A172 (cell line): ENCODE data around the gene CRMP1. TPM values are rescaled to one million over a fixed set of nuclear protein-coding genes. Genes with fewer than 3 reads are reported as not detected.

Experiments used
- DNase-seq: peaks from one replicate; pipeline ENCODE4 v3.0.0-alpha.2; 2015; ENCODE audit warnings: low spot score
- total RNA-seq: library from RNA; depleted of rRNA; stranded (reverse); fragments of >200 nt; shearing (Covaris generic); gene quantifications from 2 replicates; pipeline ENCODE4 v1.2.3, GENCODE V29; 2014; rRNA removed

The CRMP1 gene
- total RNA-seq = 51.5 and 55.6 TPM in 2 replicates

DNA sequence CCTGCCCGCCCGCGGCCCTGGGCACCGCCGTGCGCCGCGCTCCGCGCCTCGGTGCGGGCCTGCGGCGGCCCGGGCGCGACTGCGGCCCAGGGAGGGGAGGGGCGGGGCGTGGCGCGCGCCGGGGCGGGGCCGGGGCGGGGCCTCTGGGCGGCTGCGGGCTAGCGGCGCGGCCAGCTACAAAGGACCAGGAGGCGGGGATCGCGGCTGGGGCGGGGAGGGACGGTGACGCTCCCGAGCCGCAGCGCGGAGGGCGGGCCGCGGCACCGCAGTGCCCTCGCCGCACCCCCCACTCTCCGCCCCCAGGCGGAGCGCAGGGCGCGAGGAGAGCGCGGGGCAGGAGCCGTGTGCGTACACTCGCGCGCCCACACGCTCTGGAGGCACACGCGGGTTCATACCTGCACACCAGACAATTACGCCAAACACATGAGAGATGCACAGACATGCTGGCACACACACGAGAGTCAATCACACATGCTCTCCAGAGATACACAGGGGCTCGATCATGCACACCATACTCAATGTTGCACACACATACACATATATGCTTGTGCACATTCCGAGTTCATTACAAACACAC is at the start of gene CRMP1:
TSS of gene CRMP1 (minus strand) at position 83 of the 577 bp plus-strand sequence. CDS start 117 bp downstream, outside the sequence.
- no peak for DNase-seq

DNA sequence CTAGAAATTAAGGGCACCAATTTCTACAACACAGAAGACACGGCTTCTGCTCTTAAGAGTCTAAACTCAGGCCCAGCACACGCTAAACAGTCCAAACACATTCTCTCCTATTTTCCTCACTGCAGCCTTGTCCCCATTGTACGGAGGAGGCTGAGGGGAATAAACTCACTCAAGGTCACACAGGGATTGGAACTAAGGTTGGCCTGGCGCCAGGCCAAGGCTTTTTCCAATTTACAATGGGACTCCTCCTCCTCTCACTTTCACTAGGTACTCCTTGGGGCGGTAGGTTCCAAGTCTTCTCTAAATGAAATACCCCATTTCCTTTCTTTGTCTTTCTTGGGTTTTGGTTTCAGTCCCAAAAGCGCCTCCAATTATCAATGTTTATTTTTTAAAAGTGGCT is 48.7 kb upstream of the CRMP1 start:
- no peak for DNase-seq

DNA sequence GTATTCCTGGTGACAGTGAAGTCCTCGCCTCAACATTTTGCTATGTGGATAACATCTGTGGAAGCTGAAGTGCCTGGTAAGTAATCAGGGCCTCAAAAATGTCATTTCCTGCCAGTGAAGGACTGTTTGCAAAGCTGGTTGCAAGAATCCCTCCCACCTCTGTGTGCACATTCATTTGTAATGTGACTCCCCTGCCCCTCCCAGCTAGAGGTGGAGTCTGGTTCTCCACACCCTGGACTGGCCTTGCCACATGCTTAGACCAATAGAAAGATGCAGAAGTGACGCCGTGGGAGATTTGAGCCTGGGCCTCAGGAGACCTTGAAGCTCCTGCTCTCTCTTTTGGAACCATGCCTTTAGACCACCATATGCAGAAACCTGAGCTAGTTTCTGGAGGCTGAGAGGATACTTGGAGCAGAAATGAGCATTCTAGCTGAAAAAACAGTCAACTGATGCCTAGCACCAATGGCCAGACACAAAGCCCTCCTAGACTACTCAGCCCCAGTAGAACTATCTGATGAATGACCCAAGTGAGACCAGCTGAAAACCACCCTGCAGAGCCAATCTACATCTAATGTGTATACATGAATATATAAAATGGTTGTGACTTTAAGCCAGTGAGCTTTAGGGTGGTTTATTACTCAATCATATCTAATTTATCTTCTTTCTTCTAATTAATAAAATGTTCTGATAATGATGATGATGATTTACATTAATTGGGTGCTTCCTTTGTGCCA is 47.8 kb upstream of the CRMP1 start:
- DNase-seq = peak; percentile 89

DNA sequence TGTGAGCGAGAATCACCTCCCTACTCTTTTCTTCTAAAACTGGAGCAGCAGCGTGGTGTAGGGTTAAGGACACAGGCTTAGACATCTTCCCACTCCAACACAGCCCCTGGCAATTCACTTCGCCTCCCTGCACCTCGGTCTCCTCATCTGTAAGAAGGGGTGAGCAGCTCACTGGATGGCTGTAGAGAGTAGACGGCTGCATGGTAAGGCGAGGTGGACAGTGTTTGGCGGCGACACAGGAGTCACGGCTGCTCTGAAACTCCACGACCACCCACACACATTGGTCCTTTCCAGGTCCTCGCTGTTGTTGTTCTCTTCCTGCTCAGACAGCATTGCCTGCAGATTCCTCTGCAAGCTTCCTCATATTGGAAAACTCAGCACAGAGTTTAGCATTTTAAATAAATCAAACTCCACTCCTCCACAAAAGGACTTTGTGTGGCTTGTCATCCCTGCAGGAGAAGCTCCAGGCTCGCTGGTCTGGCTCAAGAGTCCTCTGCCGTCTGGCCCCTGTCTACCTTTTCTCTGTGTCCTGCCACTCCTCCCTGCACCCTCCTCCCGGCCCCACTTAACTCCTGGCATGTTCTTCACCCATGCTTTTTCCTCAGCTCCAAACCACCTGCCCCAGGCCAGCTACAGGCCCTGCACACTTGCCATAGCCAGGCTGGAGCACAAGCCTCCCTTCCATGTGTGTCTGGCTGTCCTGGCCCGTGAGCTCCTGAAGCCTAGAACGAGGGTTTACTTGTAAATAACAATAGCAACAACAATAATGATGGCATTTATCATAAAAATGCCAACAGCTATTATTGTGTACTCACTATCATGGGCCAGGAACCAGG is 41.3 kb upstream of the CRMP1 start:
- DNase-seq = no peak

DNA sequence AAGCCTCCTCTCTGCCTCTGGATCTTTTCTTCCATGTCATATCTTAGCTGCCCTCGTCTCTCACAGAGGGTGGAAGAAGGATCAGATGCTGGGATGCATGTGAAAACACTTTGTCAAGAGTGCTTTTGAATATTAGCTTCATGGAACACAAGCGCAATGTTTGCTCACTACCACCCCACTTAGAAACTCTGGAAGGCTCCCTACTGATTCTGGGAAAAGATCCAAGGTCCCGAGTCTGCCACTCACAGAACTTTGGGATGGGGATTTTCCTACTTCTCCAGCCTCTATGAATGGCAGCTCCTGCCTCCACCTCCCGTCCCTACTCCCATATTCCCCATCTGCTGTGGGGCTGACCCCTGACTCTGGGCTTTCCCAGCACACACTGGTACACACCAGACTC is 40.2 kb upstream of the CRMP1 start:
- peak; percentile 36 for DNase-seq

DNA sequence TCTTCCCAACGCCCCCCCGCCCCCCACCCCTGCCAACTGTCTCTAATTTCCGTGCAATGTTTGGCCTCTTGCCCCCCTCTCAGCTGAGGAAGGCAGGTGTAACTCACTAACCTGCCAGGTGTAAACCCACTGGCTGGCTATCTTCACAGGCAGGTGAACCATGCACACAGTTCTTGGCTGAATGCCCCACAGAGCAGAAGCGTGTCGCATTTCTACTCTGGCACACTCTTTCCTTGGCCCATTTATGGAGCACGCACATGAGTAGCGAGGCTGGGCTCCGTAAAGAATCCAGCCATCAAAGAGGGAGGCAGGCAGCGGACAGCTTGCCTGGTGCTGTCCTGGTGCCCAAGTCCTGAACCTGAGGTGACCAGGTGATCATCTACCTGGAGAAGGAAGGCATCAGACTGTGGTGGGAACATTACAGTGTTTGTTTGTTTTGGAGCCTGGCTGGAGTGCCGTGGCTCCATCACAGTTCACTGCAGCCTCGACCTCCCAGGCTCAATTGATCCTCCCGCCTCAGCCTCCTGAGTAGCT is 39.2 kb upstream of the CRMP1 start:
- no peak for DNase-seq

DNA sequence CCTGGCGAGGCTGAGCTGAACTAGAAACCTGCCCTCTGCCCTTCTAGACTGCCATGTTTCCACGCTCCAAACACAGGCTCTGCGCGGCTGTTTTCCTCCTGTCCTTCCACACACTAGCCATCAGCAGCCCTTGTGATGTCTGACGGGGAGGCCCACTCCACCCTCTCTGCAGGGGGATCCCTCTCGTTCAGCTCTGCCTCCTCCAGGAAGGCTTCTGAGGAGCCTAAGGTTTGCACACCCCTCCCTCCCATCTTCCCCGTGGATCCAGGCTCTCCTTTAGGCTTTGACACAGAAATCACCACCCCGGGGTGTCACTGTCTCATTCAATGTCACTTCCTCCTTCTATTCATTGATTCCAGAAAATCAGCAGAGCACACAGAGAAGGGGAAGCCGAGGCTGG is 38.6 kb upstream of the CRMP1 start:
- DNase-seq = no peak

DNA sequence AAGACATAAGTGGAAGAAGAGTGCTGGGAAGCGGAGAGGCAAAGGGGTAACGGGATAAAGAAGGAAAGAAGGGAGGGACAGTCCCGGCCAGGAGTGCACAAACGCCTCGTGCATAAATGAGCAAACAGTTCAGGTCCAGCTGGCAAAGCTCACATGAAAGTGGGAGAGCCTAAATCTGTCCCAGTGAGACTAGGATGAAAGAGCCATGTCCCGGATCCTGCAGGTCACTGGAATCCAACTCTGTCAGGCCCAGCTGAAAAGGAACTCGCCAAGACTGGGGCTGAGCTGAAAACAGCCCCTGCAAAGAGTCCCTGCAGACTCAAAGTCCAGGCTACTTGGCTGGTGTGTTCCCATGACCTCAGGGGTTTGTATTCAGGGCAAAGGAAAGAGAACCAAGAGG is 38.0 kb upstream of the CRMP1 start:
- no peak for DNase-seq

DNA sequence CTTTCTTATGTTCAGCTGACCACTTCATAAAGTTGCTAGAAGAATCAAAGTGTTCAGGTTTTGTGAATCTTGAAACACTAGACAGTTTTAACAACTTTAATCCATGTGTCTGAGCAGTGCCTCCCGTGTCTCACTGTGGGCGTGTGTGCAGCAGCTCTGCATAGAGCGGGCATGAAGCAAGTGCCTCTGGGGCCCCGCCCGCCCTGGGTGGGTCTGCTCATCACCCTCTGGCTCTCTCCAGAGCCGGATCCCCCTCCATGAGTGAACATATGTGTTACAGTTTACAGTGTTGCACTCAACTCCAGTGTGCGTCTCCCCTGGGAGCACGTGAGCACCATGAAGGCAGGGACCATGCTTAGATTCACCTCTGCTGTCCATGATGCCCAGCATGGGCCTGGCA is 37.6 kb upstream of the CRMP1 start:
- no peak for DNase-seq

DNA sequence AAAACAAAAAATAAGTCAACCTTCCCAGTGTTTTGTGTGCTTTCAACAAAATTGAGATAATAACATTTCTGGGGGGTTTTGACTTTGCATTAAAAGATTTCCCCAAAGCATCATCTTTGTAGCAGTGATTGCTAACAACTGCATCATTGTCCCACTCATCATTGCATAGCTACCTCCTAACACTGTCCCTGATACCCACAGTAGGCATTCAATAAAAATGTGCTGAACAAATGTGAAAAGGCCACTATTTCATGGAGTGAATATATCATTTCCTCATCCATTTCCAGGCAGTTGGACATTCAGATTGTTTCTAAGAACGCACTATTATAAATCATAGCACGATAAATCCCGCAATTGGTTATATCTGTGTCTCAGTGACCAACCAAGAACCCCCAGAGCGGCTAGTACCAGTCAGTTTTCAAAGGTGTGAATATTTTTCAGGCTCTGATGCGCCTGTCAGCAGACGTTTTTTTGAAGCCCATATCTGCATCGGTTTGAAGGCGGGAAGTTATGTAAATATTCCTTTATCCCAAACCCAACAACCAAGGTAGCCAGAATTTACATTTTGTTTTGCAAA is 36.0 kb upstream of the CRMP1 start:
- DNase-seq = no peak

DNA sequence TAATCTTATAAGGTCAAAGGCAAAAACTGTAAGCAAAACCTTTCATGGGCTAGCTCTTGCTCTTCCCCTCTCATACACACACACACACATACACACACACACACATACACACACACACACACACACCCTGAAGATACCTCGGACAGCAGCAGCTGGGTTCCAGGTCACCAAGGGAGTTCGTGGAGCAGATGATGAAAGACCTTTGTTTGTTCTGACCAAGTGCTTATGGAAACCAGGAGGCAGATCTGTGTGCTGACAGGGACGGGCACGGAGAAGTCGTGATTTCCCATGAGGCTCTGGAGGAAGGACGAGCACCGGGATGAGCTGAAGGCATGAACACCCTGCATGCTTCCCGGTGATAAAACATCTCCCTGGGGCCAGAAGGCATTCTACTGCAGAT is 35.4 kb upstream of the CRMP1 start:
- no peak for DNase-seq

DNA sequence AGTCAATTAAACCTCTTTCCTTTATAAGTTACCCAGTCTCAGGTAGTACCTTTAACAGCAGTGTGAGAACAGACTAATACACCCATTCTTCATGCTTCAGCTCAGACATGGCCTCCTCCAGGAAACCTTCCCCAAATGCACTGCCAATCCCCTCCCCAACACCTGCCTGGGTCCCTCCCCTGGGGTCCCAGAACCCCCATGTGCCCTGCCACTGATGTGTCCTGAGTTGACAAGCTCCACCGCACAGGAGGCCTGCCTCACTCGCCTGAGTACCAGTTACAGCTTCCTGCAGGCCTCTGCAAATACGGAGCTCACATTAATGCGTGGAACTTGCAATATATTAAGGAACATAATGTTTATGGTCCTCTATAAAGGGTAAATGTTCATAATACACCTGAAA is 34.9 kb upstream of the CRMP1 start:
- no peak for DNase-seq

DNA sequence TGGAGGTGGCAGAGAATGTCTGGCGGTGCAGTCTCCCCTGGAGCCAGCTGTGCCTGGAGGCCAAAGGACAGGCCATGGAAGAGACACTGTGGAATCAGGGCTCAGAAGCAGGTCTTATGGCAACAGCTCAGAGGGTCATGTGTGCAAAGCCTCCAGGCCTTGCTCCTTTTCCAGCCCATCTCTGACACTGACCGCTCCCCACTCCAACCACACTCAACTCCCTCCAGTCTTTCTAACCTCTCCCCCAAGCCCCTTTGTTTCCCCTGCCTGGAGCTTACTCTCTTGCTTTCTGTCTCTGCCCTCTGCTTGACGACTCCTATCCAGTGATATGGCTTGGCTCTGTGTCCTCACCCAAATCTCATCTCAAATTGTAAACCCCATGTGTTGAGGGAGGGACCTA is 34.2 kb upstream of the CRMP1 start:
- no peak for DNase-seq

DNA sequence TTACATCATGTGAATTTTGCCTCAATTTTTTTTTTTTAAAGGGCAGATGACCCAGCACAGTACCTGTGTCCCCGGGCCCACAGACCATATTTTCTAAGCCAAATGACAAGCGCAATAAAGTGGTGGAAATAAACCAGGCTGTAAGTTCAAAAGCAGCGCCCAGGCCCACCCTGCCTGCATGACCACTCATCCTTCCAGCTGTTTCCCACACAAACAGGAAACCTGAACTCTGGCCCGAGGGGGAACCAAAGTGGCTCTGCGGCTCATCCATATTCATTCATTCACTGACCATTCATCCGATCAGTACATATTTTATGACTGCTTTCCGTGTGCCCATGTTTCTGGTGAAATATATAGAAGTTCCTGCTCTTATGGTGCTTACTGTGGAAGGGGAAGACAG is 33.7 kb upstream of the CRMP1 start:
- no peak for DNase-seq

DNA sequence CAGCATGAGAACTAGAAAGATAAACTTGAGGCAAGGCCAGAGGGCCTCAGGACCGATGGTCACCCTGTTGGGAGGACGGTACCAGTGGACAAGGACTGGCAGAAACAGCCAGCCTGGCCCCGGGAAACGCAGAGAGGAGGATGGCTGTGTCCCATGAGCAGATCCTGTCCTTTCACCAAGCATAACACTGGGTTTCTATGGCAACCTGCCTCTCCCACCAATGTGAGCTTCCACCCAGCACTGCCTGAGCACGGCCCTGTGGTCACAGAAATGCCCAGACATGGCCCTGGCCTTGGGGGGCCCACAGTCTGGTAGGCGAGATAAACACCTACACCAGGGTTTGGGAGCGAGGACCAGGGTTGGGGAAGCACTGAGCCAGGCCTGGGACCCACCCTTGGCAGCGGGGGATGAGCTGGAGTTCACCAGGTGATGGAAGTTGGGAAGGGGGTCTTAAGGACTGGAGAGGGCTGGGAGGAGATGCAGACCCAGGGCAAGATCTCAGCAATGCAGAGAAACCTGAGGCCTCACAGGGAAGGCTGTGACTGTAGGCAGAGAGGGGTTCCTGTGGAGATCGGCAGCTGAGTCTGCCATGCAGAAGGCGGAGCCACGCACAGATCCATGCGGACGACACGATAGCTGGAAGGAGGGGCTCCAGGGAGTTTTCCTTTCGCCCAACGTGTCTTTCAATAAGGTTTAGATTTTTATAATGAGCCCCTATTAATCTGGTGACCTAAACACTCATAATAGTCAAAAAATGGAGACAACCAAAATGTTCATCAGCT is 32.7 kb upstream of the CRMP1 start:
- no peak for DNase-seq

DNA sequence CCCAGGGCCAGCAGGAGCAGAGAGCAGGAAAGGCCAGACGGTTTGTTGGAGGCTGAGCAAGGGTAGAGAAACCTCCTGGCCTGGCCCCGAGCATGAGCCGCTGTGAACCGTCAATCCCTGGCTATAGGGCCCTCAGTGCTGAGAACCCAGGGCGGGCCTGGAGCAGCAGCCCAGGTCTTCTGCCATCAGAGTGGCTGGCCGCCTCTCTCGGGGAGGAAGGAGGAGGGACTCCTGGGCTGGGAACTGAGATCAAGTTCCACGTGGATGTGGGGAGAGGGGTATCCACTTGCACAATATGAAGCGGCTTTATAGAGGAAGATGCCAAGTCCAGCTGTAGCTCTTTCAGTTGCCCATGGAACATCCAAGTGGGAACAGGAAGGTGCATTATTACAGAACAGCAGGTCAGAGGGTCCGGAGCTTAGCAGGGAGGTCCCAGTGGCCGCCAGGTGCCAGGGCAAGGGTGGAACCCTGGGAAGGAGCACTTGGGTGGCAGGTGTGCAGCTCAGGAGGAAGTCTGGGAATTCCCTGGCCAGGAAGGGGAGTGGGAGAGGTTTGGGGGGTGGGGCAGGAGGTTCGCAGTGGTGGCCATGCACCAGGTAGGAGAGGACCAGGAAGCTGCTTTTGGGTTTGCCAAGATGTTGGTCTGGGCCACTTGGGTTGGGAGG is 31.7 kb upstream of the CRMP1 start:
- no peak for DNase-seq

DNA sequence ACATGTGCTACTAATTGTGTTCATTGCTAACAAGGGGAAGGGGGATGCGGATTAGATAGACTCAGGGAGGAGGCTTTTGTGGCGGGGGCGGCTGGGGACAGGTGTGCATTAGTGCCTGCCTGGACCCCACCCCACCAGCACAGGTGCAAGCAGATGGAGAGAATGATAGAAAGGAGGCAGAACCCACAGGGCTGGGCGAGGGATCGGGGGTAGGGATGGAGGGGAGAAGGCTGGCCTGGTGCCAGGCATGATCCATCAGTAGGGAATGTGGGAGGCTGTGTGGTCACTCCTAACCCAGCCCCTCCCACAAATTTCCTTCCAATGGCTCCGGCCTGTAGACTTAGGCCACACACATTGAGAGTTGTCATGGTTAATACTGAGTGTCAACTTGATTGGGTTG is 30.5 kb upstream of the CRMP1 start:
- peak; percentile 41 for DNase-seq

DNA sequence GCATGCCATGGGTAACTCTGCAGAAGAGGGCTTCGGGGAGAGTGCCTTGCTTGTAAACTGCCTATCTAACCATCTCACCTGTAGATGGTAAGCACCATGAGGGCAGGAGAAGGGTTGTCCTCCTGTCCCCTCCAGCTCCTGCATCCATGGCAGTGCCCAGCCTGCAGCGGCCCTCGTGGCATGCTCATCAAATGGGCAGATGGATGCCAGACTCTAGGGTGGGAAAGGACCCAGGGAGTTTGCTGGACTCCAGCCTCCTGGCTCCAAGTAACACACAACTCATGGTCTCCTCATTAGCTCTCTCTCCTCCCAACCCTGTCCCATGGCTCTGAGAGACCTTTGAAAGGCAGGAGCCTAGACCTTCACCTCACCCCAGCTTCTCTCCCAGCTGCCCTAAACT is 29.7 kb upstream of the CRMP1 start:
- DNase-seq = no peak

DNA sequence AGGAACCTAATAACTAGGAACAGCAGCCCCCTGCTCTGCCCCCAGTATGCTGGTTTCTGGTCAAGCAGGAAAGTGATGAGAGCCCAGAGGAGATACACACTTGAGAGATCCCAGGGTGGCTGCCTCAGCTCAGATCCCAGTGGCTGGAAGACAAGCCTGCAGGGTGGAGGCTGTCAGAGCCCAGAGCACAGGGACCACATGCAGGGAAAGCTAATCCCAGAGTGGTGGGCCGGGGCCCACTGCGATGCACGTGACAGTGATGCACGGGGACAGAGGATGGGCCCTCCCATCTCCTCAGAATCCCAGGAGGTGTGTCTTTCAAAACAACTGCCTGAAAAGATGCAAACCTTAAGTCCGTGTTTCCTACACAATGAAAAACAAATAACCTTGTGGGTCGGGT is 29.1 kb upstream of the CRMP1 start:
- DNase-seq = no peak

DNA sequence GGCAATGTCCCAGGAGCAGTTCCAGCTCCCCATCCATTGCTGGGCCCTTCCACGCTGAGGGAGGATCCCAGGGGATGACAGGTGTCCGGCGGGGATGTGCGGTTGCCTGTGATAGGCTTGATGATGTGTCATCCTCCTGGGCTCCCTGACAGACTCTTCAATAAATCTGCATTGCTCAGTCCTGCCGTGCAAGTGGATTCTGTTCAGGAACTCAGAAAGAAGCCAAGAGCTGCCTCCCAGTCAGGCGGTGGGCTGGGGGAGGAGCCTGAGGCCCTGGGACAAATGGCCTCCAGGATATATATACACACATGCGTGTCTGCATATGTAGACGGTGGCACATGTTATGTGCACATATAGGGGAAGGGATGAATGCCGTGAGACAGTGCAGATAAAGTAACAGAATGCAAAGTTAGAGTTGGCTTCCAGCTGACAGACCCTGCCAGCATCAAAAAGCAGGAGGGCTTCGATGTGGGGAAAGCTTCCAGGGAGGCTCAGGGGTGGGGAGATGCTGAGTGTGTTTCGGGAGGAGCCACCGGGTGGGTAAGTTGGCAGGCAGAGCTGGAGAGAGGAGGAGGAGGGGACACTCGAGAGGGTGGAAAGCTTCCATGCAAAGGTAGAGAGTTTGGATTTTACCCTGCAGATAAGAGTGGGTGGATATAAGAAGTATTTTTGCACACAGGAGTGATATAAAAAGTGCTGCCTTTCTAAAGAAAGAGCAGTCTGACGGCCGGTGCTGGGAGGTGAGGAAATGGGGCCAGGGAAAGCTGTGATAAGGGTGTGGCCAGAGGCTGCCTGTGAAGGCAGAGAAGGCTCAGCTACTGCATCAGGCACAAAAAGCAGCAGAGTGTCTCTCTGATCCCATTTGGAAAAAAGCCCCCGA is 28.5 kb upstream of the CRMP1 start:
- peak; percentile 55 for DNase-seq
